ENCODE measurements around the gene CTSD. TPM values are rescaled to one million over a fixed set of nuclear protein-coding genes. Genes with fewer than 3 reads are reported as not detected.

The CTSD gene
- total RNA-seq, 2 experiments from 2014 or later, result 30.1 to 34.5 TPM

DNA sequence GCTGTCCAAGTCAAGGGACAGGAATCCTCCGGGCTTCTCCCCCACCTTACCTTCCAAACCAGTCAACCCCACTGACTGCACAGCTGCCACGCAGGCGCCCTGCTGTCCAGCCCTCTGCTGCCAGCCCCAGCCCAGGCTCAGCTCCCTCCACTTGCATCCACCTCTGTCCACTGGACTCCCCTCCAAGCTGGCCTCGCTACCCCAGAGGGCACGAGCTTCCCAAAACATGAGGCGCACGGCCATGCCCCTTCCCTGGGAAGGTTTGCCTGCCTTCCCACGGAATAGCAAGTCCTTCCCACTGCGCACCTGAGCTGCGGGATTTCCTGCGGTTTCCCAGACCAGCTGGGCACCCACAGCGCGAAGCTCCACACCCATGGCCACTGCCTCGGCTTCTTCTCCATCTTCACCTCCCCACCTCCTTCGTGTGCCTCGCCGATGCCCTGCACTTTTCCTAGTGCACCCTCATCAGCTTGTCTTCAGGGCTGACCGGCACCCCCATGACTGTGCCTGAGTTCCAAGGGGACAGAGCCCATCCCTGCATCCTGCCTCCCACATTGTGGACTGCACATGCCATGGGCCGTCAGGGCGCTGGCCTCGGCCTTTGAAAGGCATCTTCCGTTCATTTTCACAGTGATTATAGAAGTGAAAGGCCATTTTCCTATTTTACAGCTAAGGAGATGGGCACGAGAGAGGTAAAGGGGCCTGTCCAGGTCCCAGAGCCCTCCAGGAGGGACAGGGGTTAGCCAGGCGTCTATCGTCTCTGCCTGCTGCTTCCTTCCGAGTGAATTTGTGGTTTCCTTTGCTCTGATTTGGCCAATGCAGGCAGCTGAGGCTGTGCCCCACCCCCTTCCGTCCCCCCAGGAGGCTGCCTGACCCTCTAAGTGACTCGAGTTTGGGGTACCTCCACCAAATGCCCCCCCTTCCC lies 29.7 kb downstream of the CTSD start:
- peaks cover 9% of the 10 kb centered on the region for H3K27me3 Mint-ChIP-seq (ENCODE audit: low read depth)
- no peaks in the 10 kb centered on the region for H3K36me3 Mint-ChIP-seq (ENCODE audit: low read depth)
- no peak for DNase-seq
- peaks cover 11% of the 10 kb centered on the region for H3K4me1 Mint-ChIP-seq (ENCODE audit: low read depth)
- CTCF ChIA-PET, result interaction anchor here (0.6 kb wide), 1 partner anchor 99 kb away, joined by 3 read pairs; no protein-coding TSS in a partner anchor
- H3K4me3 Mint-ChIP-seq, result no peak overlapping the region
- peaks cover 12% of the 10 kb centered on the region for H3K9me3 Mint-ChIP-seq
- intact Hi-C loops (cut with micrococcal nuclease), result no loop called here
- no peak overlapping the region for H3K27ac Mint-ChIP-seq

DNA sequence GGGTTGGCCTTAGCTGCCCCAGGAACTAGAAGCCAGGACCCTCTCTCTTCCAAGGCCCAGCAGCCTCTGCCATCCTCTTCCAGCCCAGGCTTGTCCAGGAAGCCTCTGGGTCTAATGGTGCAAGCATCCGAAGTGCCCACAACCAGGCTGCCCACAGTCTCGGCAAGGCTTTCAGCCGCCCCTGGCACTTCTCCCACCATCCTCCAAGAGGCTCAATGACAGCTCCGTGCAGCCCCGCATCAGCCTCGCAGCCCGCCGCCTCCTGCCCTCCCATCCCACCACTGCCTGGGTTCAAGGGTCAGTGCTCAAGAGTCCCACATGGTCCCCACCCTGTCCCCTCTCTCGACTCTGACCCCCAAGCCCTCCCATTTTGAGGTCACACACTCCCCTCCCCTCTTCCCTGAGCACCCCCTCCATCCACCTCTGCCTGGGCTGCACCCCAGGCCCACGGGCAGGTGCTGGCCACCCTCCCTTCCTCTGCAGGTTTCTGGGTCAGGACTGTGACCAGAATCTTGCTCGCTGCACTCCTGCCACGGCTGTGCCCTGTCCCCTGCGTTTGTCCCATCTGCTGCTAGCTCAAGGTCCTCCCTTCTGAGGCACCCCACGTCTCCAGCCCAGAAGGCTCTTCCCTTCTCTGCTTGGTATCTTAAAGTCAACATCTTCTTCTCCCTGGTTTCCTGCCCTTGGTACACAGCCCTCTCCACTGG lies 30.6 kb downstream of the CTSD start:
- Mint-ChIP-seq H3K9me3 (peaks cover 12% of the 10 kb centered on the region), H3K4me3 (no peak overlapping the region), H3K27me3 (ENCODE audit: low read depth) (peaks cover 15% of the 10 kb centered on the region), H3K36me3 (ENCODE audit: low read depth) (no peaks in the 10 kb centered on the region), H3K4me1 (ENCODE audit: low read depth) (peaks cover 17% of the 10 kb centered on the region), H3K27ac (no peak overlapping the region)
- no peak for DNase-seq
- intact Hi-C loops (cut with micrococcal nuclease), result no loop called here
- CTCF ChIA-PET, result no interaction called here

DNA sequence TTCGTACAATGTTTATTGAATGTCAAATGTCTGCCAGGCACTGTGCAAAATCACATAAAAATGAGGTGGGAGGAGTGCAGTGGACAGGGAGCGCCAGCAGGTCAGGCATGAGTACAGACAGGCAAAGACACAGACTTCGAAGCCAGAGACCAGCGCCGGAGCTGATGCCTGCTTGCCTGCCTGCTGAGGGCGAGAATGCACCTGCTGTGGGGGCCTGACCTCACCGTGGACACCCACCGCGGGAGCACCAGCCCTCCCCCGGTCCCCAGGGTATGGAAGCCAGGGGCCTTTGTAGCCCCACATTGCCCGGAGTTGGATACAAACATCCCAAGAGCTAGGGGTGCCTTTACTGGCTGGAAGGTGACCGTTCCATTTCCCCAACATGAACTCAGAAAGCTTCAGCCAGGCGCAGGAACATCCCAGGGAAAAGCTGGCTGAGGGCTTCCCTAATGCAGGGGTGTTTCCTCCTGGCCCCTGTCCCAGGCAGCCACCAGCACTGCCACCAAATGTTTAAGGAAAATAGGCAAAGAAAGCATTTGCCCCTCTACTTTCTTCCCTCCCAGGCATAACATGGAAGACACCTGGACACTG lies 31.2 kb downstream of the CTSD start:
- peaks cover 20% of the 10 kb centered on the region for H3K4me1 Mint-ChIP-seq (ENCODE audit: low read depth)
- H3K4me3 Mint-ChIP-seq, result no peak overlapping the region
- H3K36me3 Mint-ChIP-seq (ENCODE audit: low read depth), result no peaks in the 10 kb centered on the region
- CTCF ChIA-PET, result no interaction called here
- DNase-seq, result no peak
- peaks cover 21% of the 10 kb centered on the region for H3K27me3 Mint-ChIP-seq (ENCODE audit: low read depth)
- no peak overlapping the region for H3K27ac Mint-ChIP-seq
- intact Hi-C loops (cut with micrococcal nuclease), result no loop called here
- peaks cover 12% of the 10 kb centered on the region for H3K9me3 Mint-ChIP-seq

DNA sequence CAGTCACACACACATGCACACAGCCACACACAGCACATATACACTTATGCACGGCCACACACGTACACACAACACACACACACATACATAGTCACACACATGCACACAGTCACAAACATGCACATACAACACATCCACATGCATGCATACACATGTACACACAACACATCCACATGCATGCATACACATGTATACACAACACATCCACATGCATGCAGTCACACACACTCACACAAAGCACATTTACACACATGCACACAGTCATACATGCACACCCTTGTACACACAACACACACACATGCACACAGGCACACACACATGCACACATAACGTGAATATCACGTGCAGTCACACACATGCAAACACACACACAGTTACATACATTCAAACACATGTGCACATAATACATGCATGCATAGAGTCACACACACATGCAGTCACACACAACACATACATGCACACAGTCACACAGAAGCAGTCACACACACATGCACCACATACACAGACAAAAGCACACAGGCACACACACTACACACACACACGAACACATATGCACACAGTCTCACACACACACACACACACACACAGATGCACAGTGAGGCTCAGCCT lies 32.2 kb downstream of the CTSD start:
- no peak for DNase-seq
- H3K9me3 Mint-ChIP-seq, result peaks cover 8% of the 10 kb centered on the region
- intact Hi-C loops (cut with micrococcal nuclease), result no loop called here
- no peaks in the 10 kb centered on the region for H3K36me3 Mint-ChIP-seq (ENCODE audit: low read depth)
- CTCF ChIA-PET, result no interaction called here
- peaks cover 22% of the 10 kb centered on the region for H3K27me3 Mint-ChIP-seq (ENCODE audit: low read depth)
- no peak overlapping the region for H3K4me3 Mint-ChIP-seq
- no peak overlapping the region for H3K27ac Mint-ChIP-seq
- peaks cover 20% of the 10 kb centered on the region for H3K4me1 Mint-ChIP-seq (ENCODE audit: low read depth)

DNA sequence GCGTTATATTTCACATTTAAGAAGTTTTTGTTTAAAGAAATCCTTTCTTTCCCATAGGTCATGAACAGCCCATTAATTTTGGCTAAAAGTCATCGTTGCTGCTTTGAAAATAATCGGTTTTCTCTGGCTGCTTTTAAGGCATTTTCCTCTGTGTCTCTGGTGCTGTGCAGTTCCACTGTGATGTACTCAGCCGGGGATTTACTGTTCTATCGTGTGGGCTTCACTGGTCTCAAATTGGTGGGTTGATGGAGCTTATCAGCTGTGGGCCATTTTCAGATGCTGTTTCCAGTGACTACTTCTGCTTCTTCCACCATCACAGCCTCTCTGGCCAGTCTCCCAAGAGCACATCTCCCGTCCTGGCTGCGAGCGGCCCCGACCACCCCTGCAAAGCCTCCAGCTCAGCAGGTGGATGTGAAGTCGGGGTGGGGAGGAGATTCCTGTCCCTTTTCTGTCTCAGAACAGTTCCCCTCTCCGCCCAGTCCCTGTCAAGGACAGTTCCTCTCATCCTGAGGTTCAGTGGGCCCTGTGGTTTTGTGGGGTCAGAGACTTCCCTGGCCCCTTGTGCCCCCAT lies 33.6 kb downstream of the CTSD start:
- intact Hi-C loops (cut with micrococcal nuclease), result no loop called here
- DNase-seq, result no peak
- CTCF ChIA-PET, result no interaction called here

DNA sequence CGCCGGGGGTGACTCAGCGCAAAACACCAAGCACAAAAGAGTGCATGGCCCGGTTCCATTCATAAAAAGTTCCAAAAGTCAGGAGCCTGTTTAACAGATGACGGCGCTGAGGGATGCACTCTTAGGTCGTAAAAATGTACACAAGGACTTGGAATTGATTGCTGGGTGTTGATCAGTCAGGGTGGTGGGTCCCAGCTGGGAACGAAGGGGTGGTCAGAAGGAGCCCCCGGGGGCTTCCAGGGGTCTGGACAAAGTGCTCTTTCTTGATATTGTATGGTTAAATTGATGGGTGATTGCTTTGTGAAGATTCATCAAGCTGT lies 34.1 kb downstream of the CTSD start:
- CTCF ChIA-PET, result no interaction called here
- Mint-ChIP-seq H3K4me3 (no peak overlapping the region), H3K4me1 (ENCODE audit: low read depth) (peaks cover 20% of the 10 kb centered on the region), H3K27ac (no peak overlapping the region), H3K36me3 (ENCODE audit: low read depth) (no peaks in the 10 kb centered on the region), H3K27me3 (ENCODE audit: low read depth) (peaks cover 25% of the 10 kb centered on the region), H3K9me3 (no peaks in the 10 kb centered on the region)
- intact Hi-C loops (cut with micrococcal nuclease), result no loop called here
- DNase-seq, result no peak

More for the DNA sequence above, 33.6 kb downstream of the CTSD start:
- H3K27me3 Mint-ChIP-seq (ENCODE audit: low read depth), result peaks cover 25% of the 10 kb centered on the region
- H3K9me3 Mint-ChIP-seq, result no peaks in the 10 kb centered on the region
- H3K4me3 Mint-ChIP-seq, result no peak overlapping the region
- H3K4me1 Mint-ChIP-seq (ENCODE audit: low read depth), result peaks cover 20% of the 10 kb centered on the region
- no peak overlapping the region for H3K27ac Mint-ChIP-seq
- H3K36me3 Mint-ChIP-seq (ENCODE audit: low read depth), result no peaks in the 10 kb centered on the region

DNA sequence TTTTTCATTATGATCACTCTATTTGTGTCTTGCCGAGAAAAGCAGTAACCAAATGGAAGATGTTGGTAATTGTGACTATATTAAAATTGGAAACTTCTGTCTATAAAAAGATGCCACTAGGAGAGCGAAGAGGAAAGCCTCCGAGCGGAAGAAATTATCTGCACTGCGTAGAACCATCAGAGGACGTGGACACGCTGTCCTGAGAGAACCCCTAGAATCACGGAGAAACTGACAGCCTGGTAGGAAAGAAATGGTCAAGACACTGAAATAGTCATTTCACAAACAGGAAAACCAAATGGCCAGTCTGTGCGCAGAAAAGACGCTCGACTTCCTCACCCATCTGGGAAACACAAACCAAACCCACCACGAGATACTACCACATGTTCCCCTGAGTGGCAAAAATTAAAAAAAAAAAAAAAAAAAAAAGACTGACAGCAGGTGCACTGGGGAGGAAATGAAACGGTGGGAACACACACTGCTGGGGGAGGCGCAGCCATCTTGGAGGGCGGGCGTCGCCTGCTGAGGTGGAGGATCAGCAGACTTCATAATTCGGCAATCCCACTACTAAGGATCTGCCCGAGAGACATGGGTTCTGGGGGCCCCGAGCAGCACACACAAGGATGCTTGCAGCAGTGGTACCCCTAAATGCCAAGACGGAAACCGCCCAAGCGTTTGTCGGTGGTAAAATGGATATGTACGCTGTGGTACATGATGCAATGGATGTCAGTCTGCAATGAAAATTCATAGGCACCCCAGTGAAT lies 34.6 kb downstream of the CTSD start:
- DNase-seq, result no peak
- H3K9me3 Mint-ChIP-seq, result no peaks in the 10 kb centered on the region
- peaks cover 25% of the 10 kb centered on the region for H3K27me3 Mint-ChIP-seq (ENCODE audit: low read depth)
- peak overlapping the region; percentile 22 for H3K4me3 Mint-ChIP-seq
- peak overlapping the region; percentile 1 for H3K27ac Mint-ChIP-seq
- H3K4me1 Mint-ChIP-seq (ENCODE audit: low read depth), result peaks cover 19% of the 10 kb centered on the region
- no peaks in the 10 kb centered on the region for H3K36me3 Mint-ChIP-seq (ENCODE audit: low read depth)
- CTCF ChIA-PET, result no interaction called here
- intact Hi-C loops (cut with micrococcal nuclease), result no loop called here

DNA sequence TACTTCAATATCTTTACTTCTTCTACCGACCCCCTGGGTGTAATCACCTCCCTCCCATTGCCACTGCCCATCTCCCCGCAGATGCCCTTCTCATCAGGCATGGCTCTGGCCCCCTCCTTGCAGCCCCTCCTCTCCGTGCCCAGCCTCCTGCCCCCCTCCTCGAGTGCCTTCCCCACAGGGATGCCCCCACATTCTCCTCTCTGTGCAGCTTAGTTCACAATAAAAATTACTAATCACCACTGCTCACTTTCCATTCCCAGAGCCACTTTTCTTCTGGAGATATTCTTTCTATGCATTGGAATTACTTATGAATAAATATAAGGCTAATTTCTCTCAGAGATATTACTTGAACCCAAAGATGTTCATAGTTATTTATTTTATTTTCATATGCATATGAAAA lies 35.4 kb downstream of the CTSD start:
- DNase-seq, result no peak
- H3K4me1 Mint-ChIP-seq (ENCODE audit: low read depth), result peaks cover 11% of the 10 kb centered on the region
- H3K36me3 Mint-ChIP-seq (ENCODE audit: low read depth), result no peaks in the 10 kb centered on the region
- CTCF ChIA-PET, result interaction anchor here (0.6 kb wide), 1 partner anchor 11 kb away, joined by 4 read pairs; no protein-coding TSS in a partner anchor
- intact Hi-C loops (cut with micrococcal nuclease), result no loop called here
- H3K27ac Mint-ChIP-seq, result no peak overlapping the region
- H3K27me3 Mint-ChIP-seq (ENCODE audit: low read depth), result peaks cover 18% of the 10 kb centered on the region
- no peak overlapping the region for H3K4me3 Mint-ChIP-seq
- H3K9me3 Mint-ChIP-seq, result no peaks in the 10 kb centered on the region

DNA sequence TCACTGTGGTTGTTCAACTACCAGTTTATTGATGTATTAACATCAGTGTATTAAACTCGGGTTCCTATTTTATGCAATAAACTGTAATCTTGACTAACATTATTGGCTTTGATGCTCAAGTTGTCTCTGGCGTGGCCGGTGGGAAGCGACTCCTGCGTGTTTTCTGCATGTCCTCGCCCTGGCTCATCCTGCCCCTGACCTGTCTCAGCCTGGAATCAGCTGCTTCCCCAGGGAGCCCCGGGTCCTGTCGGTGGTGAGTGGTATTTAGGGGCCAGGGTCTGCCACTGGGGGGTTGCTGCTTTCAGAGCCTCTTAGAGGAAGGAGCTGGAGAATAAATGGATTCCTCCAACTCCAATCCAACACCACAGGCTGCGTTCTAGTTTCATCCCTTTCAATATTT lies 35.9 kb downstream of the CTSD start:
- CTCF ChIA-PET, result interaction anchor here (0.6 kb wide), 1 partner anchor 11 kb away, joined by 4 read pairs; no protein-coding TSS in a partner anchor
- no peaks in the 10 kb centered on the region for H3K9me3 Mint-ChIP-seq
- no peak overlapping the region for H3K27ac Mint-ChIP-seq
- H3K36me3 Mint-ChIP-seq (ENCODE audit: low read depth), result no peaks in the 10 kb centered on the region
- DNase-seq, result no peak
- H3K27me3 Mint-ChIP-seq (ENCODE audit: low read depth), result peaks cover 18% of the 10 kb centered on the region
- intact Hi-C loops (cut with micrococcal nuclease), result no loop called here
- H3K4me1 Mint-ChIP-seq (ENCODE audit: low read depth), result peaks cover 11% of the 10 kb centered on the region
- H3K4me3 Mint-ChIP-seq, result no peak overlapping the region

DNA sequence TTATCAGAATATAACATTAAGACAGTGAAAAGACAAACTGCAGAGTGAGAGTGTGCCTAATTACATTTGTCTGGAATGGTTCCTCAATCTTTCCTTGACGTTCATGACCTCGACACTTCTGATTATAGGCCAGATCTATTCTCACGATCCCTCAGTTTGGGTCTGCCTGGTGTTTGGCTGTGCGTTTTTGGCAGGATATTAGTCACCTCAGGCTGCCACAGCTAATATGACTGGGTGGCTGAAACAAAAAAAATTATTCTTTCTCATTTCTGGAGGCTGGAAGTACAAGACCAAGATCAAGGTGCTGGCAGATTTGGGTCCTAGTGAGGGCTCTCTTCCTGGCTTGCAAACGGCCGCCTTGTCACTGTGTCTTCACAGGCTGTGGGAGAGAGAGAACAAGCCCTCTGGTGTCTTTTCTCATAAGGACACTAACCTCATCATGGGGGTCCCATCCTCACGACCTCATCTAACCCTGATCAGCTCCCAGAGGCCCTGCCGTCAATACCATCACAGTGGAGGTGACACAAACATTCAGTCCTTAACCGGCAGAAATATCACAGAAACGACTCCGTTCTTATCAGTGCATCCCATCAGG lies 36.5 kb downstream of the CTSD start:
- intact Hi-C loops (cut with micrococcal nuclease), result no loop called here

DNA sequence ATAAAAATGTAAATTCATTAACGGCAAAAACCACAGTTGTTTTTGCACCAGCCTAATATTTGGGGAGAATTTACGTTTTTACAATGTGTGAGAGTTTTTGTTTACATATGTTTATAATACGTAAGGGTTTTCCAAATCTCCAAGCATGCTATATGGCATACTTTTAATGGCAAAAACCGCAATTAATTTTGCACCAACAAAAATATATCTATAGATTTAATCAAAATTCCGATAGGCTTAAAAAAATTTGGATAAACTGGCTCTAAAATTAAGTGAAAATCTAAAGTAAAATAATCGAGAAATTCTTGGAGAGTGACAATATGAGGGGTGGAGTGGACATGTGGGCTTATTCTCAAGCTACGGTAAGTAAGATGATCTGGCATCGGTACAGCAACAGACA lies 43.9 kb downstream of the CTSD start:
- Mint-ChIP-seq H3K27ac (no peak overlapping the region), H3K4me1 (ENCODE audit: low read depth) (no peaks in the 10 kb centered on the region), H3K4me3 (no peak overlapping the region), H3K9me3 (no peaks in the 10 kb centered on the region), H3K36me3 (ENCODE audit: low read depth) (no peaks in the 10 kb centered on the region), H3K27me3 (ENCODE audit: low read depth) (no peaks in the 10 kb centered on the region)
- intact Hi-C loops (cut with micrococcal nuclease), result no loop called here
- DNase-seq, result no peak
- CTCF ChIA-PET, result no interaction called here

More for the DNA sequence above, 36.5 kb downstream of the CTSD start:
- Mint-ChIP-seq H3K27ac (no peak overlapping the region), H3K27me3 (ENCODE audit: low read depth) (peaks cover 18% of the 10 kb centered on the region), H3K36me3 (ENCODE audit: low read depth) (no peaks in the 10 kb centered on the region), H3K4me1 (ENCODE audit: low read depth) (peaks cover 11% of the 10 kb centered on the region), H3K4me3 (no peak overlapping the region), H3K9me3 (no peaks in the 10 kb centered on the region)
- CTCF ChIA-PET, result no interaction called here
- no peak for DNase-seq
